GM19328 (cell line): ENCODE measurements around the gene SCAI.
"Not testable (repeated sequence)": the region's sequence is repeated elsewhere in the genome, so short reads cannot be mapped to it uniquely, and the experiment has no call there.

Experiments used
- ATAC-seq: cut with Tn5 transposase; IDR thresholded peaks from one replicate; pipeline ENCODE4 v1.9.1; 2021; ENCODE audit warnings: mild to moderate bottlenecking, moderate library complexity; ENCODE audit not compliant: unreplicated experiment

The SCAI gene

DNA sequence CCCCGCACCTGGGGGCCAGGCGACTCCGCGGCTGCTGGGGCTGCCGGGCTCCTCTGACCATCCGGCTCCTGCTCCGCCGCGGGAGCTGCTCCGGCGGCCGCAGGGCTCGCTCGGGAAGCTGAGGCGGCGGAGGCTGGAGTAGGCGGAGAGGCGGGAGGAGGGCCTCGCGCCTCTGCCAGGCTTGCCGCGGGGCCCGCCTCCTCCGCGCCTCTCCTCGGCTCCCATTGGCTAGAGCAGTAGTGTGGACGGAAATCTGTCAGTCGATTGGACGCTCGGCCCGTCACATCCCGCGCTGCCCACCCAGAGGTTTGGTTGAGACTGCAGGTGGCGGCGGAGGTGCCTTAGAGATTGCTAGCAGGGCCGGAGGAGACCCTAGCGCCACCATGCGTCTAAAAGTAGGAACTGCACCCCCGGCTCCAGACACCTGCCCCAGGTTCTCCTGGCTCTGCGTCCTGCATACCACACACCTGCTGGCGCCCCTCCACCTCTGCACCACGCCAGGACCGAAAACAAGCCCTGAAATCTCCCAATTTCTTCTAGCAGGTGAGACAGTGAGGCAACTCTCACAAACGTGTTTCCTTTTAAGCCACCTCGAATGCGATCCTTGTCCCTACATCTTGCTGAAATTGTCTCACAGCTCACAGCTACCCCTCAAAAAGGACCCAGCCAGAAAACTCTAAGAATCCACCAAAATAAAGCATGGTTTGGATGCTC is at the start of gene SCAI:
Gene SCAI, minus strand, starts transcription at position 152 of the 714 bp plus-strand sequence. Its CDS starts 91 bp downstream, at position 61.
- ATAC-seq, result peak; percentile 98

- ATAC-seq, result no peak
These were observed 47.1 kb upstream of the SCAI start for GRCh38 chr9:125190361-125190801.

DNA sequence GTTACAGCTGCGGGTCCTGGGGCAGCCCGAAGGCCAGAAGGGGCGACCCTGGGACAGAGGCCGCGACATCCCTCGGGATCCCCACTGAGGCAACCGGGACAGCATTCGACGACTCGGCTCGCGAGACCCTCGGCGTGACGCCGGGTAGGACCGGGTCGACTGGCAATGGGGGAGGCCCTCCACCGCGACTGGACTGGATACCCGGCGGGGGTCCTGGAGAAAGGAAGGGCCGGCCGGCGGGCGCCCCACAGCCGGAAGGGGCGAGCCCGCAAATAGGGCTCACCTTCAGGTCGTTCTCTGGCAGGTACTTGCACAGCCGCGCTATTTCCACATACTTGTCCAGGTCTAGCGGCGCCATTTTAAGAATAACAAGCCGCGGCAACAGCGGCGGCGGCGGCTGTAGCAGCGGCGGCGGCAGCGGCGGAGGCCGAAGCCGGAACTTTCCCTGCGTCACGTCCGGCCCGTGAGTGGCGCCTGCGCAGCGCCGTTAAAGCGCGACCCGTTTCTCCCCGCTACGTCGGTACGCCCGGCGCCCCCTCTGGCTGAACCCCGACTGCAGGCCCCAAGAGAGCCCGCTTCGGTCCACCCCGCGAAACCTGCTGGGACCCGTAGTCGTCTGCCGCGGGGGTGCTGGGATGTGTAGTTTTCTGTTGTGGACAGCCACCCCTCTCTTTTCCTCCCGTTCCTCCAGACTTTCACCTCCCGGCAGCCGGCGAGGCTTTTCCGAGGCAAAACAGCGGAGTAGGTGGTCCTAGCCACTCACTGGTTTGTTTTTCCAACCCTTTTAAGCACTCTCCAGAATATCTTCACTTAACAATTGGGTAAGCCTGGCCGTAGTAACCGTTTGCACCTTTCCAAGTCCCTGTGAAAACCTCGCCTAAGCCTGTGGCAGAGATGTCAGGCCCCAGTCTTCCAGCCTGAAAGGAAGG is 46.3 kb upstream of the SCAI start, which contains the start of gene PPP6C:
Gene PPP6C, minus strand, starts transcription at position 443 of the 929 bp plus-strand sequence. Its CDS starts 85 bp downstream, at position 358.
- peak; percentile 97 for ATAC-seq

GRCh38 chr9:125189011-125189360 is 45.7 kb upstream of the SCAI start:
- ATAC-seq, result peak; percentile 13

GRCh38 chr9:125183561-125183960 is 40.2 kb upstream of the SCAI start:
- ATAC-seq, result no peak

DNA sequence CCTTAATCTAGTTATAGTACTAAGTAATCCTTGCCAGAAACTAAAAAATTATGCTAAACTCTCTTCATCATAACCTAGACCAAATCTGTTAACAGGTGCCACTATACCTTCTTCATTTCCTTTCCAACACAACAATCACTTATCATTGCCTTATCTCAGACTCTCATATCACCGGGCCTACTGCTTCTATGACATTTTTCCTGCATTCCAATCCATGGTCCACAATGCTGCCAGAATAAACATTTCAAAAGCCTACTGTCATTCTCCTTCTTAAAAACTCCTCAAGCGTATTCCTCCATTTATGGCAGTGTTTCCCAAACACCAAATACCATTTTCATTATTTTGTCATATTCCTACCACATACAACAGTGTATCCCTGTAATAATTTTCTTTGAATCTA is 39.7 kb upstream of the SCAI start:
- no peak for ATAC-seq

- not testable (repeated sequence) for ATAC-seq
These were observed 38.4 kb upstream of the SCAI start for GRCh38 chr9:125181756-125182155.

- ATAC-seq, result no peak
These were observed 37.5 kb upstream of the SCAI start for GRCh38 chr9:125180876-125181275.

- ATAC-seq, result not testable (repeated sequence)
These were observed 36.4 kb upstream of the SCAI start for GRCh38 chr9:125179776-125180175.

GRCh38 chr9:125177888-125178287 is 34.6 kb upstream of the SCAI start:
- no peak for ATAC-seq

DNA sequence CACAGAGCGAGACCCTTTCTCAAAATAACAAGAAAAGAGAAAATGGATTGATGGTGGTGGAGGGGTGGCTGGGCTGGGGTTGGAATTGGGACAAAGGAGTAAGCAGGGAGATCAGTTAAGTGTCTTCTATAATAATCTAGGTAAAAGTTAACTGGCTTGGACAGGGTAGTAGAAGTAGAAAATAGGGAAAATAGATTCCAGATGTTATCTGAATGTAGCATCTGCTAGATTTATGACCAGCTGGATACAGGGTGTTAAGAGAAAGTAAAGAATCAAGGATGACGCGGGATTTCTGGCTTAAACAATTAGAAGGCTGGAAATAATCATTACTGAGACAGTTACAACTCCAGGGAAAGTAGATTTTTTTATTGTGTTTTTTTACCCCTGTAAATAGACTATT is 33.3 kb upstream of the SCAI start:
- no peak for ATAC-seq

DNA sequence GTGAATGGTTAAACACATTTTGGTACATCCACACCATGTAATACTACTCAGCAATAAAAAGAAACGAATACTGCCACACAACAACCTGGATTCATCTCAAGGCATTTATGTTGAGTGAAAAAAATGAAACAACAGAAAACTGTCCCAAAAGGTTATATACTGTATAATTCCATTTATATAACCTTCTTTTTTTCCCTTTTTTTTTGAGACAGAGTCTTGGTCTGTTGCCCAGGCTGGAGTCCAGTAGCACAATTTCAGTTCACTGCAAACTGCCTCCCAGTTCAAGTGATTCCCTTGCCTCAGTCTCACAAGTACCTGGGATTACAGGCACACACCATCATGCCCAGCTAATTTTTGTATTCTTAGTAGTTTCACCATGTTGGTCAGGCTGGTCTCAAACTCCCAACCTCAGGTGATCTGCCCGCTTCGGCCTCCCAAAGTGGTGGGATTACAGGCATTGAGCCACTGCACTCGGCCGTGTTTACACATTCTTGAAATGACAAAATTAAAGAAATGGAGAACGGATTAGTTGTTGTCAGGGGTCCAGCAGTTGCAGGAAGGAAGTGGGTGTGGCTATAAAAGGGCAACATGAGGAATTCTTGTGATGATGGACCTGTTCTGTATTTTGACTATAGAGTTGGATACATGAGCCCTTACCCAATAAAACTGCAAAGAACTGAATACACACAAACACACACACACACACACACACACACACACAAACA is 28.9 kb upstream of the SCAI start:
- no peak for ATAC-seq

DNA sequence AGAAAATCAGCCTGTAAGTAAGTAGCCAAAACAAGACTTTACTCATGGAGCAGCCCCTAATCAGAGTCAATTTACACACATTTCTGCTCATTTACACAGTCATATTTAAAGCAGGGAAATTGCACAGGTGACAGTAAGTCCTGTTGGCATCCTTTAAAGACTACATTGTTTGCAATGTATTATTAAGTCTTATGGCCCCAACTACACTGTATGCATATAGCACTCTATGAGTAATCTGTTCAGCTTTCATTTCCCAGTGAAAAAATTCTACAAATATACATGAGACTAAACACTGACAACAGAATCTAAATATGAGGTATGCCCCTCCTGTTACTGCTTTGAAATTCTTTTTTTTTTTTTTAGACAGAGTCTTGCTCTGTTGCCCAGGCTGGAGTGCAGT is 26.6 kb upstream of the SCAI start:
- no peak for ATAC-seq

DNA sequence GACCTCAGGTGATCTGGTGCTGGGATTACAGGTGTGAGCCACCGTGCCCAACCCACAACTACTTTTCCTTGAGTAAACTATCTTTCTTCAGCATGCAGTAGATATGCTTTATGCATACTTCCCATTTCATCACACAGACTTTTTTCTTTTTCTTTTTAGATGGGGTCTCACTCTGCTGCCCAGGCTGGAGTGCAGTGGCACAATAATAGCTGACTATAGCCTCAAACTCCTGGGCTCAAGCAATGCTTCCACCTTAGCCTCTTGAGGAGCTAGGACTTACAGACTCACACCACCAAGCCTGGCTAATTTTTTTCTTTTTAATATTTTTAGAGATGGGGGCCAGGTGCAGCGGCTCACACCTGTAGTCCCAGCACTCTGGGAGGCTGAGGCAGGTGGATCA is 23.4 kb upstream of the SCAI start:
- ATAC-seq, result no peak

DNA sequence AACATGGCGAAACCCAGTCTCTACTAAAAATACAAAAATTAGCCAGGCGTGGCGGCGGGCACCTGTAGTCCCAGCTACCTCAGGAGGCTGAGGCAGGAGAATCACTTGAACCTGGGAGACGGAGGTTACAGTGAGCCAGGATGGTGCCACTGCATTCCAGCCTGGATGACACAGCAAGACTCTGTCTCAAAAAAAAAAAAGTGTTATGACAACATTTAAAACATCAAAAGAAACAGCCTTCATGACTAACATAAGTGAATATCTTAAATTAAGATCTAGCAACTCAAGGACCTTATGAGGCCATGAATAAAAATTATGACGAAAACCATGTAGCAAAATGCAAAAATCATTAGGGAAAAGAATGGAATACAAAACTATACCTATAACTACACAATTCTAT is 19.6 kb upstream of the SCAI start:
- ATAC-seq, result not testable (repeated sequence)

DNA sequence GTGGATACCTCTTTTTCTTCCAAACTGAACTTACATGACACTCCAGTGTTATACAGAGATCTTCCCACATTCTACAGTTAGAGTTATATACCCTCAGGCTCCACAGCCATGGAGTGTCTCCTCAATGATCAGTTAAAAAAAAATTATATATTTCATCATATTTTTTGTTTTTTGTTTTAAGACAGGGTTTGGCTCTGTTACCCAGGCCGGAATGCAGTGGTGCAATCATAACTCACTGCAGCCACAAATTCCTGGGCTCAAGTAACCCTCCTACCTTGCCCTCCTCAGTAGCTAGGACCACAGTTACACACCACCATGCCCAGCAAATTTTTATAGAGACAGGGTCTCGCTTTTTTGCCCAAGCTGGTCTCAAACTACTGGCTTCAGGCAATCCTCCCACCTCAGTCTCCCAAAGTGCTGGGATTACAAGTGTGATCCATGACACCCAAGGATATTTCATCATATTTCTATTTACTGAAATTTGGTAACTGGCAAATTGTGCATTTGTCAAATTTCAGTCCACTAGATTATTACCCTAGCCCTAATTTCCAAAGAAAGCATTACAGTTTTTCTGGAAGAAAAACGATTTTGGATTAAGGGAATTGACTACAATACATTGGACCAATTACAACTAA is 18.1 kb upstream of the SCAI start:
- no peak for ATAC-seq

GRCh38 chr9:125160750-125161149 is 17.4 kb upstream of the SCAI start:
- ATAC-seq, result no peak

DNA sequence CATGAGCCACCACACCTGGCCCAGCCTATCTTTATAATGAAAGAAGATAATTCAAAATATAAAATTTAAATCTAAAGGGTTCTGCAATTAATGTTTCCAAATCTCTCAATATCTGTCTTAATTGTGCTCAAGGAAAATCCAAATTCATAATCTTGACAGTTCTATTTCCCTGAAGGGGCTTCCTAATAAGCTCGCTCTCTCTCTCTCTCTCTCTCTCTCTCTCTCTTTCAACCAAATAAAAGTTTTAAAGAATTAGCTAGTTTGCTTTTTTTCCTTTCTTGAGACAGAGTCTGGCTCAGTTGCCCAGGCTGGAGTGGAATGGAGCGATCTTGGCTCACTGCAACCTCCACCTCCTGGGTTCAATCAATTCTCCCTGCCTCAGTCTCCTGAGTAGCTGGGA is 13.2 kb upstream of the SCAI start:
- ATAC-seq, result no peak

GRCh38 chr9:125153712-125154367 is 10.5 kb upstream of the SCAI start:
- no peak for ATAC-seq

DNA sequence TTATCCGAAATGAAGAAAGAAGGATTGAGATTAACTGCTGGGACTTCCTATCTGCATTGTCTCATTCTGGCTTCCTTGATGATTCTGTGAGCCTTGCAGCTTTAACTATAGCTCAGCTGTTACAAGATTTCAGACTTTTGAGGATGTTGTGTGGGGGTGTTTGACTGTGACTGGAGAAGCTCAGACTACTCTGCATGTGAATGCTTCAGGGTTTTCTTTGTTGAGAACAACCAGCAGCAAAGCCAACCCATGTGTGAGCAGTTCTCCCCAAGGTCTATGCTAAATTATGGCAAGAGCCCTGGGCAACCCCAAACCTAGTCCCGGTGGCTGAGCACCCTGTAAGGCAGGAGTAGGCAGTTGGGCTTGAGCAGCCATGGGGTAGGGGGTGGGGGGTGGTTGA is 8.4 kb upstream of the SCAI start:
- ATAC-seq, result no peak
